HPDE6-E6E7 (cell line): ENCODE measurements around the gene GLI1.

ENCODE experiments used
- DNase-seq: peaks from one replicate; pipeline ENCODE4 v3.0.0; 2011; ENCODE audit warnings: missing footprints; ENCODE audit errors: extremely low spot score

GLI1 gene

GRCh38 chr12:57518176-57518919 lies 58.8 kb downstream of the GLI1 start:
- DNase-seq: no peak

- no peak for DNase-seq
Measured at GRCh38 chr12:57518920-57519795, 59.6 kb downstream of the GLI1 start.

GRCh38 chr12:57519796-57520052 lies 60.1 kb downstream of the GLI1 start:
- DNase-seq: no peak

GRCh38 chr12:57520053-57520818 lies 60.7 kb downstream of the GLI1 start, which contains the start of gene DDIT3:
DDIT3 (minus strand) TSS chr12:57520514; CDS start chr12:57517406, 3,108 bp downstream.
- peak; percentile 88 for DNase-seq

DNA sequence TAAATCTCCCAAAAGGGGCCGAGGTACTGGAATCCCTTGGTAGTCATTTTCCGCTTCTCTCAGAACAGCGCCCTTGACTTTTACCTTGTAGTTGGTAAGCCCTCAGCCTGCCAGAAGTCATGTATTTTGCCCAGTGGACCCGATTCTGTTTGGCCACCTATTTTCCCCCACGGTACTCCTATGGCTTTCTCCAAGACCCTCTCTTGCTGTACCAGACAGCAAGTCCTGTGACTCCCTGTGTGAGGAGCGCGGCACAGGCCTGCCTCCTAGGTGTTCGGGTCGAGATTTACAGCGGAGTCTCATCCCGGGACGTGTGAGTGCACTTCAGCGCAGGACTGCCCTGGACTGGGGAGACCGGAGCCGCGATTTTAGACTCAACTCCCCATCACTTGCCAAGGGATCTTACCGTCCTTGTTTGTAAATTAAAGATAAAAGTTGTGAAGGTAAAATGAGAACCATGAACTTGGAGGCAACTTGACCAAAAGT lies 62.0 kb downstream of the GLI1 start:
- DNase-seq: no peak
